HepG2 (cell line): ENCODE results near the gene MBD3L3. TPM values are rescaled to one million over a fixed set of nuclear protein-coding genes. Genes with fewer than 3 reads are reported as not detected.
"Not testable (repeated sequence)": the region's sequence is repeated elsewhere in the genome, so short reads cannot be mapped to it uniquely, and the experiment has no call there.

ENCODE experiments used
- ATAC-seq: fragments of 200-7000 bp; cut with Tn5 transposase; 3 replicates; pipeline ENCODE4 v1.9.1; 2020; ENCODE audit warnings: mild to moderate bottlenecking, moderate library complexity
- BruUV-seq: library from RNA; stranded (reverse); fragments of 400-500 nt; replicated peaks from 2 replicates; lab custom pipeline; 2021; lab: Mats Ljungman, UMichigan
- CTCF ChIA-PET: fragments of 300-600 bp; formaldehyde crosslinking; extraction: SDS; loops from one replicate; lab custom pipeline; 2021; ENCODE audit warnings: low total read pairs, inconsistent platforms, low intra/inter-chr PET ratio; lab: Yijun Ruan, JAX
- POLR2A ChIA-PET: fragments of 350-600 bp; sonication (Branson Sonifier 250); formaldehyde crosslinking; loops from one replicate; lab custom pipeline; 2020; ENCODE audit warnings: antibody characterized with exemption, inconsistent platforms; lab: Yijun Ruan, JAX
- DNase-seq: peaks from one replicate; pipeline ENCODE4 v3.0.0-alpha.2; 2015; ENCODE audit warnings: low spot score
- FAIRE-seq: peaks from 3 replicates; lab custom pipeline; 2011; peaks lifted over from hg19 to GRCh38; lab: Jason Lieb, UNC
- H2AFZ ChIP-seq: one replicate; pipeline ENCODE4 v1.6.1; 2011; ENCODE audit warnings: low read length, inconsistent platforms
- H3K27ac ChIP-seq: fragments of 300-600 bp; 3 replicates; pipeline ENCODE4 v1.8.0; 2011; ENCODE audit warnings: mixed run types, mild to moderate bottlenecking, mixed read lengths, low read length, inconsistent platforms; ENCODE audit not compliant: insufficient read depth; ENCODE audit errors: extremely low read length
- H3K27me3 ChIP-seq, 2 experiments: fragments of 200-600 bp in 1 of 2; 2 replicates in 1 of 2; 3 replicates in 1 of 2; pipeline versions ENCODE4 v1.6.0 to v1.8.0; 2011; ENCODE audit warnings: low read length in 2 of 2, mild to moderate bottlenecking in 2 of 2, moderate library complexity in 2 of 2, inconsistent platforms in 1 of 2; ENCODE audit not compliant: insufficient read depth in 2 of 2, control insufficient read depth in 1 of 2
- H3K36me3 ChIP-seq, 2 experiments: fragments of 200-600 bp in 1 of 2; replicated peaks in 1 of 2; 2 replicates in 1 of 2; 3 replicates in 1 of 2; pipeline versions ENCODE4 v1.5.1 to v1.8.0; 2011; ENCODE audit warnings: low read length in 2 of 2, inconsistent platforms in 1 of 2; ENCODE audit not compliant: insufficient read depth in 2 of 2, control insufficient read depth in 1 of 2
- H3K4me1 ChIP-seq: 2 replicates; pipeline ENCODE4 v1.5.1; 2012; ENCODE audit warnings: low read length, inconsistent platforms; ENCODE audit not compliant: insufficient read depth
- H3K4me2 ChIP-seq: 2 replicates; pipeline ENCODE4 v1.6.0; 2011; ENCODE audit warnings: low read depth, low read length, inconsistent platforms
- H3K4me3 ChIP-seq, 3 experiments: fragments of 200-600 bp in 1 of 3; sonication (generic), shearing (Covaris generic) in 1 of 3; replicated peaks in 1 of 3; 2 replicates each; pipeline ENCODE4 v1.5.1; 2011 to 2016; ENCODE audit warnings: low read length in 3 of 3, inconsistent platforms in 2 of 3, low read depth in 2 of 3, mild to moderate bottlenecking in 2 of 3, control low read depth in 1 of 3, mixed read lengths in 1 of 3; ENCODE audit not compliant: insufficient read depth in 1 of 3
- H3K79me2 ChIP-seq: one replicate; pipeline ENCODE4 v1.6.1; 2011; ENCODE audit warnings: low read length, inconsistent platforms; ENCODE audit not compliant: insufficient read depth
- H3K9ac ChIP-seq: 2 replicates; pipeline ENCODE4 v1.6.0; 2011; ENCODE audit warnings: mild to moderate bottlenecking, low read depth, low read length, inconsistent platforms; ENCODE audit not compliant: insufficient read depth
- H3K9me3 ChIP-seq: 2 replicates; pipeline ENCODE4 v1.5.1; 2012; ENCODE audit warnings: mild to moderate bottlenecking, low read length
- H4K20me1 ChIP-seq: 2 replicates; pipeline ENCODE4 v1.6.0; 2011; ENCODE audit warnings: inconsistent platforms, mild to moderate bottlenecking, low read length, moderate library complexity; ENCODE audit not compliant: insufficient read depth
- WGBS: methylation state at CpG from one replicate; pipeline ENCODE4 v1.1.6; 2017; ENCODE audit warnings: low lambda C conversion rate; 5-methylcytosine and 5-hydroxymethylcytosine counted together
- in situ Hi-C: cut with HindIII; loops from 2 replicates; pipeline ENCODE4 v1.10.0; 2017; ENCODE audit warnings: low pct_unique_long_range_greater_than_20kb; ENCODE audit not compliant: extremely low pct_ligation_motif_present
- intact Hi-C: fragments of 100-400 bp; cut with micrococcal nuclease; formaldehyde crosslinking; loops from one replicate; pipeline ENCODE4 v1.10.0; 2022; ENCODE audit not compliant: unreplicated experiment
- polyA plus RNA-seq, 8 experiments: library from polyadenylated mRNA; depleted of rRNA in 3 of 8; stranded (reverse) in 7 of 8; unstranded in 1 of 8; fragments of >200 nt; fragmentation: Illumina TruSeq in 4 of 8; extraction: Trizol in 4 of 8; gene quantifications; 2 replicates each; pipeline versions ENCODE4 v1.2.1 to v1.2.3, GENCODE V29; 2011 to 2016; ENCODE audit warnings: low read depth in 4 of 8, missing spikeins in 1 of 8, mixed read lengths in 1 of 8; ENCODE audit not compliant: insufficient read depth in 1 of 8
- total RNA-seq, 5 experiments: library from RNA; depleted of rRNA; stranded (reverse); fragments of >200 nt; fragmentation: Illumina TruSeq; extraction: Trizol; gene quantifications; 2 replicates each; pipeline ENCODE4 v1.2.3, GENCODE V29; 2016; ENCODE audit warnings: low read depth in 1 of 5

The MBD3L3 gene
- total and polyA plus RNA-seq, 2 of the 13 experiments (the other 11 are each of a cell fraction or from before 2014, with no cell fraction given) = not detected

GRCh38 chr19:7049021-7049420 lies 9.5 kb downstream of the MBD3L3 start, which contains the start of gene MBD3L2:
Gene MBD3L2, plus strand, starts transcription at chr19:7049321. Its CDS starts 53 bp downstream, at chr19:7049374.
- intact Hi-C loops, BruUV-seq: not testable (repeated sequence)

GRCh38 chr19:7041563-7041962 lies 16.9 kb downstream of the MBD3L3 start:
- CTCF ChIA-PET, H3K9ac ChIP-seq, ATAC-seq, H3K36me3 ChIP-seq, H3K79me2 ChIP-seq, BruUV-seq, H3K9me3 ChIP-seq, intact Hi-C loops, H3K4me1 ChIP-seq, H2AFZ ChIP-seq, H3K4me2 ChIP-seq, POLR2A ChIA-PET, H3K27ac ChIP-seq, H4K20me1 ChIP-seq, in situ Hi-C loops, H3K4me3 ChIP-seq, FAIRE-seq, DNase-seq, H3K27me3 ChIP-seq: not testable (repeated sequence)
- no CpG with 5 or more reads among the region's 2 CpGs for WGBS

More at GRCh38 chr19:7049021-7049420, 9.5 kb downstream of the MBD3L3 start, which contains the start of gene MBD3L2:
- WGBS = no CpG with 5 or more reads among the region's 7 CpGs
- FAIRE-seq, H3K79me2 ChIP-seq, H3K9ac ChIP-seq, H3K27me3 ChIP-seq, H3K4me1 ChIP-seq, H2AFZ ChIP-seq, H3K9me3 ChIP-seq, POLR2A ChIA-PET, in situ Hi-C loops, CTCF ChIA-PET, H3K4me3 ChIP-seq, H4K20me1 ChIP-seq, H3K36me3 ChIP-seq, DNase-seq, H3K4me2 ChIP-seq, H3K27ac ChIP-seq, ATAC-seq: not testable (repeated sequence)

- H4K20me1 ChIP-seq, ATAC-seq, H3K27me3 ChIP-seq, POLR2A ChIA-PET, H3K27ac ChIP-seq, H3K9ac ChIP-seq, H3K4me2 ChIP-seq, H2AFZ ChIP-seq, H3K79me2 ChIP-seq, intact Hi-C loops, H3K36me3 ChIP-seq, H3K9me3 ChIP-seq, FAIRE-seq, in situ Hi-C loops, CTCF ChIA-PET, H3K4me3 ChIP-seq, BruUV-seq, DNase-seq, H3K4me1 ChIP-seq: not testable (repeated sequence)
- WGBS = no CpG with 5 or more reads among the region's 9 CpGs
Measured at GRCh38 chr19:7040079-7040478, 18.4 kb downstream of the MBD3L3 start, which contains the start of gene MBD3L4. Gene MBD3L4, minus strand, starts transcription at chr19:7040179. Its CDS starts 35 bp downstream, at chr19:7040144.

- H3K9me3 ChIP-seq, H3K79me2 ChIP-seq, H4K20me1 ChIP-seq, in situ Hi-C loops, CTCF ChIA-PET, DNase-seq, H3K27me3 ChIP-seq, H2AFZ ChIP-seq, H3K36me3 ChIP-seq, H3K4me1 ChIP-seq, POLR2A ChIA-PET, H3K4me3 ChIP-seq, intact Hi-C loops, BruUV-seq, H3K27ac ChIP-seq, H3K4me2 ChIP-seq, FAIRE-seq, ATAC-seq, H3K9ac ChIP-seq: not testable (repeated sequence)
- WGBS = no CpG with 5 or more reads among the region's 9 CpGs
Measured at GRCh38 chr19:7030278-7030677, 28.2 kb downstream of the MBD3L3 start, which contains the start of gene MBD3L5. Gene MBD3L5, plus strand, starts transcription at chr19:7030578. Its CDS starts 34 bp downstream, at chr19:7030612.
